DND-41 (cell line): ENCODE results near the gene NDRG3.

Experiments used
- ATAC-seq: fragments of 200-7000 bp; cut with Tn5 transposase; 3 replicates; pipeline ENCODE4 v1.9.1; 2021; ENCODE audit warnings: low read depth; ENCODE audit not compliant: insufficient read depth
- DNase-seq: peaks from one replicate; pipeline ENCODE4 v3.0.0-alpha.2; 2020
- H2AFZ ChIP-seq: 2 replicates; pipeline ENCODE4 v1.6.0; 2012; ENCODE audit warnings: low read depth, low read length
- H3K27ac ChIP-seq: 2 replicates; pipeline ENCODE4 v1.5.1; 2012; ENCODE audit warnings: low read length, inconsistent platforms
- H3K27me3 ChIP-seq: fragments of 200-600 bp; sonication (generic); 2 replicates; pipeline ENCODE4 v1.6.0; 2012; ENCODE audit warnings: low read length, mild to moderate bottlenecking, inconsistent platforms; ENCODE audit not compliant: insufficient read depth, poor library complexity
- H3K36me3 ChIP-seq: 2 replicates; pipeline ENCODE4 v1.5.1; 2012; ENCODE audit warnings: low read length, inconsistent platforms; ENCODE audit not compliant: insufficient read depth
- H3K4me1 ChIP-seq: 2 replicates; pipeline ENCODE4 v1.5.1; 2012; ENCODE audit warnings: mild to moderate bottlenecking, low read length; ENCODE audit not compliant: insufficient read depth
- H3K4me2 ChIP-seq: 2 replicates; pipeline ENCODE4 v1.6.0; 2012; ENCODE audit warnings: mild to moderate bottlenecking, moderate library complexity, low read length, inconsistent platforms; ENCODE audit not compliant: insufficient read depth
- H3K4me3 ChIP-seq, 2 experiments: fragments of 200-600 bp in 1 of 2; shearing (Covaris generic) in 1 of 2; 2 replicates each; pipeline ENCODE4 v1.5.1; 2012 to 2016; ENCODE audit warnings: inconsistent platforms in 2 of 2, low read length in 2 of 2, mild to moderate bottlenecking in 2 of 2, low read depth in 1 of 2, moderate library complexity in 1 of 2
- H3K79me2 ChIP-seq: 2 replicates; pipeline ENCODE4 v1.6.0; 2012; ENCODE audit warnings: low read length, inconsistent platforms; ENCODE audit not compliant: insufficient read depth
- H3K9ac ChIP-seq: 2 replicates; pipeline ENCODE4 v1.6.0; 2012; ENCODE audit warnings: low read depth, mild to moderate bottlenecking, inconsistent platforms, low read length, moderate library complexity
- H3K9me3 ChIP-seq: 2 replicates; pipeline ENCODE4 v1.5.1; 2012; ENCODE audit warnings: low read length, moderate library complexity, mild to moderate bottlenecking, inconsistent platforms; ENCODE audit not compliant: insufficient read depth, severe bottlenecking
- H4K20me1 ChIP-seq: 2 replicates; pipeline ENCODE4 v1.6.0; 2012; ENCODE audit warnings: low read length; ENCODE audit not compliant: insufficient read depth
- EZH2 ChIP-seq: IDR thresholded peaks from 3 replicates; pipeline ENCODE4 v1.6.1; 2012; ENCODE audit warnings: borderline replicate concordance, low read depth, mild to moderate bottlenecking, moderate library complexity, low read length, inconsistent platforms; ENCODE audit not compliant: severe bottlenecking
- TF ChIP-seq, protein P1 (sequence below): IDR thresholded peaks from 2 replicates; pipeline ENCODE4 v1.5.1; 2012; ENCODE audit warnings: borderline replicate concordance, low read length, moderate library complexity, mild to moderate bottlenecking; ENCODE audit not compliant: poor library complexity, severe bottlenecking; ENCODE audit errors: extremely low read depth

Gene NDRG3

GRCh38 chr20:36785308-36785707 lies 39.4 kb upstream of the NDRG3 start:
- 0 out of 2 replicates have a peak, but pooled peaks cover 12% of the 10 kb centered on the region for H4K20me1 ChIP-seq
- H3K27ac ChIP-seq: no peak overlapping the region
- H3K9me3 ChIP-seq: no peaks in the 10 kb centered on the region
- no peak overlapping the region for H3K4me3 ChIP-seq
- ATAC-seq (no peak), DNase-seq (no peak)
- H3K9ac ChIP-seq: no peak overlapping the region
- no peaks in the 10 kb centered on the region for H3K27me3 ChIP-seq
- H3K4me1 ChIP-seq: no peaks in the 10 kb centered on the region
- no peak overlapping the region for H3K4me2 ChIP-seq
- TF ChIP-seq, protein P1, sequence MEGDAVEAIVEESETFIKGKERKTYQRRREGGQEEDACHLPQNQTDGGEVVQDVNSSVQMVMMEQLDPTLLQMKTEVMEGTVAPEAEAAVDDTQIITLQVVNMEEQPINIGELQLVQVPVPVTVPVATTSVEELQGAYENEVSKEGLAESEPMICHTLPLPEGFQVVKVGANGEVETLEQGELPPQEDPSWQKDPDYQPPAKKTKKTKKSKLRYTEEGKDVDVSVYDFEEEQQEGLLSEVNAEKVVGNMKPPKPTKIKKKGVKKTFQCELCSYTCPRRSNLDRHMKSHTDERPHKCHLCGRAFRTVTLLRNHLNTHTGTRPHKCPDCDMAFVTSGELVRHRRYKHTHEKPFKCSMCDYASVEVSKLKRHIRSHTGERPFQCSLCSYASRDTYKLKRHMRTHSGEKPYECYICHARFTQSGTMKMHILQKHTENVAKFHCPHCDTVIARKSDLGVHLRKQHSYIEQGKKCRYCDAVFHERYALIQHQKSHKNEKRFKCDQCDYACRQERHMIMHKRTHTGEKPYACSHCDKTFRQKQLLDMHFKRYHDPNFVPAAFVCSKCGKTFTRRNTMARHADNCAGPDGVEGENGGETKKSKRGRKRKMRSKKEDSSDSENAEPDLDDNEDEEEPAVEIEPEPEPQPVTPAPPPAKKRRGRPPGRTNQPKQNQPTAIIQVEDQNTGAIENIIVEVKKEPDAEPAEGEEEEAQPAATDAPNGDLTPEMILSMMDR: no peak
- TF ChIP-seq EZH2: no peak
- no peak overlapping the region for H2AFZ ChIP-seq
- peaks cover 51% of the 10 kb centered on the region for H3K36me3 ChIP-seq
- H3K79me2 ChIP-seq: no peaks in the 10 kb centered on the region

GRCh38 chr20:36784900-36785299 lies 39.0 kb upstream of the NDRG3 start:
- DNase-seq: no peak
- no peaks in the 10 kb centered on the region for H3K9me3 ChIP-seq
- H4K20me1 ChIP-seq: 0 out of 2 replicates have a peak, but pooled peaks cover 12% of the 10 kb centered on the region
- H3K36me3 ChIP-seq: peaks cover 51% of the 10 kb centered on the region
- ATAC-seq: no peak
- no peak overlapping the region for H3K4me3 ChIP-seq
- no peak overlapping the region for H3K9ac ChIP-seq
- H3K27me3 ChIP-seq: no peaks in the 10 kb centered on the region
- no peaks in the 10 kb centered on the region for H3K79me2 ChIP-seq
- no peaks in the 10 kb centered on the region for H3K4me1 ChIP-seq
- H3K4me2 ChIP-seq: no peak overlapping the region
- H2AFZ ChIP-seq: no peak overlapping the region
- no peak overlapping the region for H3K27ac ChIP-seq
- TF ChIP-seq, protein P1: no peak
- TF ChIP-seq EZH2: no peak

DNA sequence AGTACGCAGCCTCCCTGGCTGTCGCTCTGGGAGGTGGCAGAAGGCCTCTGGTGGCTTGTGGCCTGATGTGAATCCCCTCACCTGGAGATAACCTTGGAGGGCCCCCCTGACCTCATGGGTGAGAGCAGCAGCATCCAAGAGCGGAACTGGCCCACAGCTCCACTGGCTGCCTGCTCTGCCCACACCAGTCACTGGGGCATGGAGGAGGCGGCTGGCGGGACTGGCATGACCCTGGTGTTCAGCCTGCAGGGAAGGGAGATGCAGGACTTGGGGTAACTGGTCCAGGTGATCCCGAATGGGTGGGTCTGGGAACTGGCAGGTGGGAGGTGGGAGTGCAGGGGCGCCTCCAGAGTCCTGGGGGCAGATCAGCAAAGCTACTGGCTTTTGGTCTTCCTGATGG lies 38.2 kb upstream of the NDRG3 start:
- TF ChIP-seq, protein P1: no peak
- no peak for TF ChIP-seq EZH2
- no peak overlapping the region for H2AFZ ChIP-seq
- H3K9ac ChIP-seq: no peak overlapping the region
- no peaks in the 10 kb centered on the region for H3K4me1 ChIP-seq
- no peak overlapping the region for H3K27ac ChIP-seq
- peaks cover 12% of the 10 kb centered on the region; the same call in 1 of the 2 replicates for H4K20me1 ChIP-seq
- H3K36me3 ChIP-seq: peaks cover 50% of the 10 kb centered on the region
- H3K27me3 ChIP-seq: no peaks in the 10 kb centered on the region
- H3K4me3 ChIP-seq: no peak overlapping the region
- no peaks in the 10 kb centered on the region for H3K79me2 ChIP-seq
- H3K9me3 ChIP-seq: no peaks in the 10 kb centered on the region
- DNase-seq (no peak), ATAC-seq (no peak)
- no peak overlapping the region for H3K4me2 ChIP-seq

GRCh38 chr20:36779656-36780025 lies 33.8 kb upstream of the NDRG3 start:
- no peak for DNase-seq
- no peaks in the 10 kb centered on the region for H3K79me2 ChIP-seq
- TF ChIP-seq, protein P1: no peak
- no peak for TF ChIP-seq EZH2
- no peak overlapping the region for H3K27ac ChIP-seq
- H3K9me3 ChIP-seq: no peaks in the 10 kb centered on the region
- H3K4me3 ChIP-seq: no peak overlapping the region
- peaks cover 19% of the 10 kb centered on the region for H3K36me3 ChIP-seq
- H3K4me1 ChIP-seq: no peaks in the 10 kb centered on the region
- H3K9ac ChIP-seq: no peak overlapping the region
- ATAC-seq: 0 out of 3 replicates have a peak, but pooled peaks have one; percentile 3
- no peaks in the 10 kb centered on the region for H3K27me3 ChIP-seq
- no peak overlapping the region for H3K4me2 ChIP-seq
- H4K20me1 ChIP-seq: peaks cover 4% of the 10 kb centered on the region; the same call in 1 of the 2 replicates
- no peak overlapping the region for H2AFZ ChIP-seq
